Activated gamma-delta T cell treated with Interleukin-2 at 50 U/mL for 16 hours (primary cell): ENCODE results near the gene PLEKHA1.
A peak's percentile ranks its signal among the peaks of the same experiment; 100 is the strongest.

ENCODE experiments used
- DNase-seq: peaks from one replicate; pipeline ENCODE4 v3.0.0-alpha.2; 2020

PLEKHA1 gene

GRCh38 chr10:122374237-122374858 is at the start of gene PLEKHA1:
TSS of gene PLEKHA1 (plus strand) at chr10:122374708. CDS start at chr10:122393201, 18,493 bp downstream.
- peak; percentile 89 for DNase-seq

DNA sequence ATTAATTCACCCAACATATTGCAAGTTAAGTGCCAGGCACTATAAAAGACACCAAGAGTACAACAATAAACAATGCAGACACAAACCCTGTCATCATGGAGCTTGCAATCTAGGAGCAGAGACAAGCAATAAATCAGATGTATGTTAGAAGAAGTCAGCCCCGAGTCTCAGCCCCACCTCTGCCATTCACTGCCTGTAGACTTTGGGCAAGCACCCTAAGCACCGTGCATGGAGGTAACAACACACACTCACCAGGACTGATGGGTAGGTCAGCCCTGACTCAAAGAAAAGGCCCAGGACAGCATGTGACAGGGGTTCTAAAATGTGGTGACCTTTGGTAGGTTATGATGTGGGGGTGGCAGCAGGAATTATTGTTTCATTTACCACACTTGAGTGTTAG is 49.3 kb upstream of the PLEKHA1 start:
- DNase-seq, result no peak

DNA sequence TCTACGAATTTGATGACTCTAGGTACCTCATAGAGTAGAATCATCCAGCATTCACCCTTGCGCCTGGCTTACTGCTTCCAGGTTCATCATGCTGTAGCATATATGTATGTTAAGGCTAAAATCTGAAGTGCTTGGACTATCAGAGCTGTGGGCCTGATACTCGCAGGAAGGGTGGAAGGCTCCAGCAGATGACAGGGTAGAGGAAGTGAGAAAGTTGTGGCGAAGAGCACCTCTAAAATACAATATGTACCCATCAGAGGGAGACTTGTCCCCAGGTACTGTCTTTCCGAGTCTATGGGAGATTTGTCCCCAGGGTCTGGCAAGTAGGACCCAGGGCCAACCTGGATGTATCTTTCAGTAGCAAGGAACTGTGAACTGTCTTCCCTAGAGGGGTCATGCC is 48.1 kb upstream of the PLEKHA1 start:
- no peak for DNase-seq

GRCh38 chr10:122326806-122327205 is 47.7 kb upstream of the PLEKHA1 start:
- DNase-seq, result no peak

GRCh38 chr10:122327237-122328206 is 47.0 kb upstream of the PLEKHA1 start:
- no peak for DNase-seq

DNA sequence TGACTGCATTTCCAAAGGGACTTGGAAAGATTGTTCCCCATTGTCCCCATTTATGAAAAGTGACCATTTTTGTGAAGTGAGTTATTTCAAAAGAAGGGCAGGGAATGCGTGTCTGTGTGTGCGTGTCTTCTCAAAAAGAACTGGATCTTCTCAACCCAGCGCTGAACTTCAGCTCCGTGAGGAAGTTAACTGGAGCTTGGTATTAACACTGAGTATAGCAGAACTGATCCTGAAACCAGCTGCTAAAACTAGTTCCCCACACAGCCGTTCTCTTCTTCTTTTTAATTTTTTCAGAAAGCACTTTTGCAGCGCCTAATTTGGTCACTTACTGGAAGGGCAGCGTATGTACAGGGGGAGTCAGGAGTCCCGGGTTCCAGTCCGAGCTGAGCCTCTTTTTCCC is 45.8 kb upstream of the PLEKHA1 start:
- DNase-seq, result no peak

- DNase-seq, result no peak
Observed at GRCh38 chr10:122329416-122329815, 45.1 kb upstream of the PLEKHA1 start.

- no peak for DNase-seq
Observed at GRCh38 chr10:122331100-122331499, 43.4 kb upstream of the PLEKHA1 start.

- DNase-seq, result no peak
Observed at GRCh38 chr10:122331615-122332446, 42.7 kb upstream of the PLEKHA1 start.

DNA sequence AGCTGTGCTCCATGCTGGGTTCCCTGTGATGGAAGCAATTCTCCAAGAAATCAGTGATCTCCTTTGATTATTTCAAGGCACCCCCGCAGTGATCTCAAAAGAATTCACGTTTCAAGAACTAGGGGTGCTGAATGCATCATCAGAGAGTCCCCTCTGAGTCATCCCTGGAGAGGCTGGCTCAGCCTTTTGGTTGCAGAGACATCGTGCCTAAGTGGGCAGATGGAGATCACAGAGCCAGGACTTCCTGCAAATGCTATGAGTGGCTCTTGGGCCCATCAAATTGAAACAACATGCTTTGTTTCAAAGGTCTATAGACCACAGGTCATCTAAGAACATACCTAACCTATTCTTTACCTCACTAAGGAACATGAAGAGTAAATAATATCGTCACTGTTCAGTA is 41.5 kb upstream of the PLEKHA1 start:
- DNase-seq, result no peak

DNA sequence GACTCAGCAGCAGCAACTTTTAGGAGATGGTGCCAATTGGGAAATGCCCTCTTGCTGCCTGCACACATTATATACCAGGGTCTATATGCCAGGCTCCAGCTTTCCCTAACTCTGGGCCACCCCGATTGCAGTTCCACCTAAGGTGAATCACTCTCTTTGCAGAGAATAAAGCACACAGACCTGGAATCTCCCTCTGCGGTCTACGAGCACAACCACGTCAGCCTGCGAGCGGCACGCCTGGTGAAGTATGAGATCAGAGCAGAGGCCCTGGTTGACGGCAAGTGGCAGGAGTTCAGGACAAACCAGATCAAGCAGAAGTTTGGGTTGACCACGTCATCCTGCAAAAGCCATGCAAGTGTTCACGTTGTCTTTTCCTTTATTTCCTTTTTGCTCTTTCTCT is 38.2 kb upstream of the PLEKHA1 start:
- no peak for DNase-seq

GRCh38 chr10:122336961-122337360 is 37.5 kb upstream of the PLEKHA1 start:
- no peak for DNase-seq

- no peak for DNase-seq
Observed at GRCh38 chr10:122338609-122339441, 35.7 kb upstream of the PLEKHA1 start.

DNA sequence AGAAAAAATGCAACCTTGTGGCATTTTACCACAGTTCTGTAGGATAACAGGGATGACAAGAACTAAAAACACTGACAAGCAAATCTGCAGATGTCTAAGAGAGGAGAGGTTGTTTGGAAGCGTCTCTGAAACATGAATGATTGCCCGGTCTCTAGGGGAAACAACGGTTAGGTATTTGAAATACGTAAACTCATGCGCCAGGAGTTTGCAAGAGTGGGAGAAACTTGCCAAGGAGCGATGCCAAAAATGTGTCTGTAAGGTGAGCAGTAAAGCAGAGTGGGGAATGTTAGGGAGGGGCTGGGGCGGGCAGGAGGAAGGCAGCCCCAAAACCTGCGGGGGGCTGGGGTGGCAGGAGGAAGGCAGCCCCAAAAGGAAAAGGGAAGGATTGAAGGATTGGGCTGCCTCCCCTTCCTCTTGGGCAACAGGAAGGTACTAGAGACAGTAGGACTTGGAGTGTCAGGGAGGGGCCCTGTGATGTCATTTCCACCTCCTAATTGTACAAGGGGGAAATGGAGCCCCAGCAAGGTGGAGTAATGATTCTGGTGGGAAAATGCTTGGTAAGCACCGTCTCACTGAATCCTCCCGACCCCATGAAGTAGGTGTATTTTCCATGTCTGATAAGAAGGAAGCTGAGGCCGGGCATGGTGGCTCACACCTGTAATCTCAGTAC is 33.2 kb upstream of the PLEKHA1 start:
- DNase-seq, result no peak

DNA sequence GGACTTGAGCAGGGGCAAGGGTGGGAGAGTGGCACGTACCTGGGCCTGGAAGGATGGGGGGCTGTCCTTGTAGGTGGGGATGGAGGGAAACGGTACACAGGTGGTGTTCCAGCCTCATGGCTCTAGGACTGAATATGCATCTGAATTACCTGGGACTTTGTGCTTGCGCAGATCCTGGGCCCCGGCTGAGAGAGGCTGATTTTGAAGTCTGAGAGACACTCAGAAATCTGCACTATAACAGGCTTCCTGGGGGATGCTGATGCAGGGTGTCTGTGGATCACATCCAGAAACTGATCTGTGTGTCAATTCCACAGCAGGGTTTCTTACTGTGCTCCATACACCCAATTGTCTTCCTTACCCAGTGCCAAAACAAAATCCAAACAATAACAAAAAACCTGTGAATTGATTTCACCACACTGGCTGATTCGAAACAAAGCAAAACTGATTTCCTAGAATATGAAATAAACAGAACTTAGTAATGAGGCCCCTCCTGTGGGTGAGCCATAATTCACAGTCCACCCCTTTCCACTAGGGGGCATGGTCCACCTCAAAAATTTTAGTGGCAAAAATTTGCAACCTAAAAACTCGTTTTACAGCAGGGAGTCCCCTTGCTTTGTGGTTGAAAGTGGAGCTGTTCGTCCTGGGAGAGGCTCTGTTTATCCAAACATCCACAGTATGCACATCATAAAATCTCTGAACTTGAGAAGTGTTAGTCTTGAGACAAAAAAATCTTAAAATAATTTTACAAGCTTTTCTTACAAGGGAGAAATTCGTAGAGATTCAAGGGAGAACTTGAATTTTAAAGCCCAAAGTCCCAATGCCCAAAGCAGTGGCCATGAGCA is 32.0 kb upstream of the PLEKHA1 start:
- peak; percentile 66 for DNase-seq

DNA sequence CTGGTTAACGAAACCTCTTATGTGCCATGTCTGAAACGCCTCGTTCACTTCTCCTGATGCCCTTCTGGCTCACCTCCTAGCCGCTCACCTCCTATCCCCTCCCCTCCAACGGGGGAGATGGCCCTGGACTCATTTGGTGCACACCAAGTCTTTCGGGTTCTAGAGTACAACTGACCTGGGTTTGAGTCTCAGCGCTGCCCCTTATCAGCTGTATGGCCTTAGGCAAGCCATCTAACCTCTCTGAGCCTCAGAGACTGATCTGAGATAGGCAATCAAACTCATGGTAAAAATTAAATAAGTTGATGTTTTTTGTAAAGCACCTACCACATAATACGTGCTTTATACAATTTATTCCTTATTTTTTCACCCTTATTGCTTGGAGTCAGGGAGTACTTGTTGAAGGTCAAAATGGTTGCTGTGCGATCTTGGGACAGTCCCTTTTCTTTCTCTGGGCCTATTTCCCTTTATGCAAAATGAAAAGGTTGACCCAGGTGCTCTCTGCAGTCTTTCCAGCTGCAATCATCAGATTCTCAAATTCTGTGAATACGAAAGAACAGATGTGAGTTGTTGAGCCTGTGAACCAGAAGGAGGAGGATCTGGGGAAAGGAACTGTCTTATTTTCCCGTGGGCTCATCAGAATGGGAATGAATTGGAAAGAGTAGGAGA is 31.2 kb upstream of the PLEKHA1 start:
- DNase-seq, result no peak

GRCh38 chr10:122343936-122344335 is 30.6 kb upstream of the PLEKHA1 start:
- no peak for DNase-seq

DNA sequence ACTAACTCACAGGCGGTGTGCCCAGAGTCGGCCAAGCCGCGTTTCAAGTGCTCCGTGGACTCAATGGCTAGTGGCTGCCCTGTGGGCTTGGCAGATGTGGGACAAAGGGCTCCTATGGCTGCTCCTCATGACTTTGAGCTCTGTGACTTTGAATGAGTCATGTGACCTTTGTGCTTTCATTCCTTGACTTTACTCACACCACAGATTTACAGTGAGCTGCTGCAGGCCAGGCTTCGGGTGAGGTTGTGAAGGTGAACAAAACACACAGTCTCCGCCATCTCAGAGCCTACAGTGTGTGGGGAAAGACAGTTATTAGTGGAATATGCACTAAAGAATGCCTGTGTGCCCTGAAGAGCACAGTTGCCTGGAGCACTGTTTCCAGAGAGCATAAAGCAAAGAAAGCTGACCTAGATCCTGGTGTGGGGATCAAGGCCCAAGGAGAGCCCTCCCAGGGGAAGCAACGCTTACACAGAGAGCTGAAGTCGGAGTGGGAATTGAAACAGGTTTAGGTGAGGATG is 29.7 kb upstream of the PLEKHA1 start:
- no peak for DNase-seq

GRCh38 chr10:122346326-122346950 is 28.1 kb upstream of the PLEKHA1 start:
- no peak for DNase-seq
